Psoas muscle (tissue), 8 donors: ENCODE data around the gene GPR31. TPM values are rescaled to one million over a fixed set of nuclear protein-coding genes. Genes with fewer than 3 reads are reported as not detected.

Experiments
- ATAC-seq, 4 donors: fragments of 200-7000 bp; cut with Tn5 transposase; one replicate each; pipeline ENCODE4 v1.9.1; 2020; ENCODE audit warnings: moderate library complexity in 3 of 4, mild to moderate bottlenecking in 2 of 4
- DNase-seq, 2 donors: peaks; one replicate each; pipeline ENCODE4 v3.0.0-alpha.2; 2020
- H3K27ac ChIP-seq: fragments of 200-600 bp; one replicate; pipeline ENCODE4 v1.8.0; 2022
- H3K27me3 ChIP-seq, 3 donors: fragments of 200-600 bp in 1 of 3; one replicate each; pipeline versions ENCODE4 v1.6.1 to v1.8.0; 2013 to 2022; ENCODE audit warnings: low read length in 2 of 3, mild to moderate bottlenecking in 2 of 3, moderate library complexity in 1 of 3; ENCODE audit not compliant: insufficient read depth in 3 of 3
- H3K36me3 ChIP-seq, 2 donors: fragments of 200-600 bp in 1 of 2; one replicate each; pipeline versions ENCODE4 v1.6.1 to v1.8.0; 2013 to 2022; ENCODE audit warnings: low read depth in 1 of 2, mild to moderate bottlenecking in 1 of 2, moderate library complexity in 1 of 2; ENCODE audit not compliant: insufficient read depth in 1 of 2
- H3K4me1 ChIP-seq: fragments of 200-600 bp; one replicate; pipeline ENCODE4 v1.8.0; 2022
- H3K4me3 ChIP-seq: fragments of 200-600 bp; one replicate; pipeline ENCODE4 v1.8.0; 2022; ENCODE audit warnings: mild to moderate bottlenecking
- H3K9me3 ChIP-seq: fragments of 200-600 bp; one replicate; pipeline ENCODE4 v1.8.0; 2022
- WGBS, 3 donors: extraction: QIAGEN DNeasy Blood & Tissue Kit; methylation state at CpG; one replicate each; pipeline versions ENCODE4 v1.1.6 to v1.1.7; 2013; 5-methylcytosine and 5-hydroxymethylcytosine counted together
- intact Hi-C, 2 donors: fragments of 100-400 bp; cut with DNase I; formaldehyde crosslinking; loops; one replicate each; pipeline versions ENCODE4 v1.11.0 to v1.14.2; 2022
- polyA plus RNA-seq, 3 donors: library from polyadenylated mRNA; stranded (reverse); fragments of 200-250 nt; gene quantifications; one replicate each; pipeline ENCODE4 v1.2.3, GENCODE V29; 2013
- total RNA-seq, 4 donors: library from RNA; stranded (reverse); fragmentation: NEBNext Ultra II Directional in 2 of 4; extraction: Animal tissue kit (Norgen Biotek cat#: 25700) in 2 of 4; gene quantifications; one replicate each; pipeline versions ENCODE4 v1.2.1 to v1.2.4, GENCODE V29; 2021 to 2023
- TF ChIP-seq, protein P1 (sequence below): fragments of 200-600 bp; IDR thresholded peaks from one replicate; pipeline ENCODE4 v1.8.0; 2022; ENCODE audit warnings: antibody characterized with exemption
- donor health status: healthy with polysubstance abuse.
- donor health status: DM: no; HTN: no; CAD: no; lungs with moderate emphysema.
- donor health status: Bipolar disorder and iron deficiency.
- donor health status: healthy.
- donor health status: DM: yes; HTN: yes; CAD: no.
- donor health status: DM: no; HTN: no; CAD: no.
- donor health status: DM: no; HTN: no; CAD: no.
- donor health status: DM: yes; HTN: yes; CAD: no.

GPR31 gene
- total and polyA plus RNA-seq, 7 donors = not detected

DNA sequence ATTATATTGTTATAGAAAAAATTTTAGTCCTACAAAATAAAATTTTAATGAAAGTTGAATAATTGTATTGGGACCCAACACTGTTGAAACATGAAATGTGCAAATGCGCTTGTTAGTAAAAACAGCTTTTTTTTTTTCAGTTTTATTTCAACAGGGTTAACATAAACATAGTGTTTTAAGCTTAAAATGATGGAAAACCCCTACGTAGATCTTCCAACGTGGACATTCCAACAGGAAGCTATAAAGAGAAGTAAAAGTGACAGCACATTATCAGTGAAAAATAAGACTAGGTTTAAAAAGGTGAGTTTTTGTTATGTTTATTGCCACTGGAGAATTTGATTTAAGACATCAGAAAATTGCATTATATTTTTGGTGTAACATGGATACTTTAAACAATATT, 6.5 kb upstream of the GPR31 start:
- DNase-seq (no peak), ATAC-seq (no peak)
- no peaks in the 10 kb centered on the region for H3K4me1 ChIP-seq
- TF ChIP-seq, protein P1, sequence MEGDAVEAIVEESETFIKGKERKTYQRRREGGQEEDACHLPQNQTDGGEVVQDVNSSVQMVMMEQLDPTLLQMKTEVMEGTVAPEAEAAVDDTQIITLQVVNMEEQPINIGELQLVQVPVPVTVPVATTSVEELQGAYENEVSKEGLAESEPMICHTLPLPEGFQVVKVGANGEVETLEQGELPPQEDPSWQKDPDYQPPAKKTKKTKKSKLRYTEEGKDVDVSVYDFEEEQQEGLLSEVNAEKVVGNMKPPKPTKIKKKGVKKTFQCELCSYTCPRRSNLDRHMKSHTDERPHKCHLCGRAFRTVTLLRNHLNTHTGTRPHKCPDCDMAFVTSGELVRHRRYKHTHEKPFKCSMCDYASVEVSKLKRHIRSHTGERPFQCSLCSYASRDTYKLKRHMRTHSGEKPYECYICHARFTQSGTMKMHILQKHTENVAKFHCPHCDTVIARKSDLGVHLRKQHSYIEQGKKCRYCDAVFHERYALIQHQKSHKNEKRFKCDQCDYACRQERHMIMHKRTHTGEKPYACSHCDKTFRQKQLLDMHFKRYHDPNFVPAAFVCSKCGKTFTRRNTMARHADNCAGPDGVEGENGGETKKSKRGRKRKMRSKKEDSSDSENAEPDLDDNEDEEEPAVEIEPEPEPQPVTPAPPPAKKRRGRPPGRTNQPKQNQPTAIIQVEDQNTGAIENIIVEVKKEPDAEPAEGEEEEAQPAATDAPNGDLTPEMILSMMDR = no peak
- H3K4me3 ChIP-seq = no peak overlapping the region
- H3K9me3 ChIP-seq = no peaks in the 10 kb centered on the region
- H3K27me3 ChIP-seq = peaks cover 0 to 2% (median 0%) of the 10 kb centered on the region in 3 donors
- intact Hi-C loops = no loop called here
- WGBS, 3 donors = 72 to 74% (median 73%) methylated on average over 3 of the region's 3 CpGs
- no peaks in the 10 kb centered on the region for H3K36me3 ChIP-seq
- no peak overlapping the region for H3K27ac ChIP-seq

DNA sequence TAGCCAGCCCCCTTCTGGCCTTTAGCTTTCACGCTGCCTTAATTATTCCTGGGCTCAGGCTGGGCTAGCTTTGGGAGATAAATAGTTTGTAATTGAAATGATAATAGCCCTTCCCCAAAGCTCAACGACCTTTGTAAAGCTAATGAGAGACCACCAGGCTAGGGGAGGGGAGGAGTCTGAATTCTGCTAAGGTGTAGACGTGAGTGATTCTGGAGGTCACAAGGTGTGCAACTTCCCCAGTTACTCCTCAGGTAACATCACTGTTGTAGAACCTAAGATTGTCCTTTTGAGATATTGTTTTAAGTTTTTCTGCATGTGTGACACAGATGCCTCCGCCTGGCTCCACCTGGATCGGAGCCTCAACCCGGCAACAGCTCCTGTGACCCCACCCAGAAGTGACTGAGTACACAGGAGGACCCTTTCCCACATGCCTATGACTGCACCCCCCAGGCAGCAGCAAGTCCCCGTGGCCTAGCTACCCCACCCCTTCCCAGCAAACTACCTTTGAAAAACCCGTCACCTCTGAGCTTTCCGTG, 5.8 kb upstream of the GPR31 start:
- ATAC-seq = no peak
- H3K27me3 ChIP-seq = peaks cover 0 to 2% (median 0%) of the 10 kb centered on the region in 3 donors
- intact Hi-C loops = no loop called here
- DNase-seq = no peak
- H3K4me3 ChIP-seq = no peak overlapping the region
- no peak overlapping the region for H3K27ac ChIP-seq
- H3K9me3 ChIP-seq = no peaks in the 10 kb centered on the region
- no peaks in the 10 kb centered on the region for H3K4me1 ChIP-seq
- H3K36me3 ChIP-seq = no peaks in the 10 kb centered on the region
- TF ChIP-seq, protein P1 = no peak
- WGBS, 3 donors = 70 to 76% (median 75%) methylated on average over 9 of the region's 9 CpGs

DNA sequence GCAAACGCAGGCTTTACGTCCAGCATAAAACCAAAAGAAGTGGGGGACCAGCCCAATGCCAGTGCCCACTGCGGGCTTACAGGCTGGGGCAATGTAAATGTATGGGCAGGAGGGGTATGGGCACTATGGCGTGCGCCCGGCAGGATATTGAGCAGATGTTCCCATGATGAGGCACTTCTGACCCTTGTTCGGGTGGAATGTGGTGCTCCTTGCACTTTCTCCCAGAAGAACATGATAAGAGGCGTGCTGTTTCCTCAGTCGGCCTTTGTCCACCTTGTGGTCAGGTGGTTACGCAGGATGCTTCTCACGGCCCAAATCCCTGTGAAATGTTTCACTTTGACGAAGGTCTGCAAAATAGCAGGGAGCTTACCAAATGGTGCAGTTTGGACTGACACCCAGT, 4.8 kb upstream of the GPR31 start:
- intact Hi-C loops = no loop called here
- DNase-seq (no peak), ATAC-seq (no peak)
- no peaks in the 10 kb centered on the region for H3K4me1 ChIP-seq
- TF ChIP-seq, protein P1 = no peak
- no peak overlapping the region for H3K27ac ChIP-seq
- no peaks in the 10 kb centered on the region for H3K9me3 ChIP-seq
- WGBS, 3 donors = 79 to 84% (median 84%) methylated on average over 12 of the region's 12 CpGs
- H3K36me3 ChIP-seq = no peaks in the 10 kb centered on the region
- no peak overlapping the region for H3K4me3 ChIP-seq
- H3K27me3 ChIP-seq = no peaks in the 10 kb centered on the region

DNA sequence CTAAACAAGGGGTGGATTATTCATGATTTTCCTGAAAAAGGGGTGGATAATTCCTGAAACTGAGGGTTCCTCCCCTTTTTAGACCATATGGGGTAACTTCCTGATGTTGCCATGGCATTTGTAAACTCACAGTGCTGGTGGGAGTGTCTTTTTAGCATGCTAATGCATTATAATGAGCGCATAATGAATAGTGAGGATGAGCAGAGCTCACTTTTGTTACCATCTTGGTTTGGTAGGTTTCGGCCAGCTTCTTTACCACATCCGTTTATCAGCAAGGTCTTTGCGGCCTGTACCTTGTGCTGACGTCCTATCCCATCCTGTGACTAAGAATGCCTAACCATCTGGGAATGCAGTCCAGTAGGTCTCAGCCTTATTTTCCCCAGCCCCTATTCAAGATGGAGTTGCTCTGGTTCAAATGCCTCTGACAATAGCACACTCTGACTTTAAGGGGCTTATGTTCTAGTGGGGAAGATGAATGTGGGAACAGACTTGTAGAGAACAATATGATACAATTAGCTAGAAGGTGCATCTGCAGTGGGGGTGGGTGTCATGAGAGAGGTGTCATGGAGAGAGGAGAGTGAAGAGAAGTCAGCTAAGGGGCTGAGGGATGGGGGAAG, 4.2 kb upstream of the GPR31 start:
- intact Hi-C loops = no loop called here
- Histone ChIP-seq H3K27ac (no peak overlapping the region), H3K27me3 (no peaks in the 10 kb centered on the region), H3K4me1 (no peaks in the 10 kb centered on the region), H3K9me3 (no peaks in the 10 kb centered on the region), H3K4me3 (no peak overlapping the region), H3K36me3 (no peaks in the 10 kb centered on the region)
- no peak for ATAC-seq
- TF ChIP-seq, protein P1 = no peak
- no peak for DNase-seq
- 96 to 100% (median 96%) methylated on average over 5 of the region's 5 CpGs for WGBS, 3 donors

DNA sequence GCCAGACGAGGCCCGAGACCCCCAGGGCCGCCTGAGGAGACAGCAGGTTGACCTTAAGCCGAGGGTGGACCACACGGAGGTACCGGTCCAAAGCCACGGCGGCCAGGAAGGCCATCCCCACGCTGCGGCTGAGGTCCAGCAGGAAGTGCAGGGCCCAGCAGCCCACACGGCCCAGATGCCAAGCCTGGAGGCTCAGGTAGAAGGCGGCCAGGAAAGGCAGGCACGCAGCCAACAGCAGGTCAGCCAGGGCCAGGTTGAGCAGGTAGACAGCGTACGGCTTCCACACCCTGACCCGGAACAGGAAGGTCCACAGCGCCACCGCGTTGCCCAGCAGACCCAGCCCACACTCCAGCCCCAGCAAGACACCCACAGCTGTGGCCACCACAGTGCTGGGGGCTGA, 366 bp downstream of the GPR31 start:
- DNase-seq (no peak), ATAC-seq (no peak)
- Histone ChIP-seq H3K27ac (no peak overlapping the region), H3K9me3 (no peaks in the 10 kb centered on the region), H3K27me3 (peaks cover 0 to 9% (median 2%) of the 10 kb centered on the region in 3 donors), H3K36me3 (no peaks in the 10 kb centered on the region), H3K4me3 (no peak overlapping the region), H3K4me1 (no peaks in the 10 kb centered on the region)
- TF ChIP-seq, protein P1 = no peak
- WGBS, 3 donors = 92 to 95% (median 95%) methylated on average over 19 of the region's 19 CpGs
- intact Hi-C loops = no loop called here
